GM19372 (cell line): ENCODE measurements around the gene APOC4.
"Not testable (repeated sequence)": the region's sequence is repeated elsewhere in the genome, so short reads cannot be mapped to it uniquely, and the experiment has no call there.

Source experiments
- ATAC-seq: cut with Tn5 transposase; IDR thresholded peaks from one replicate; pipeline ENCODE4 v1.9.1; 2021; ENCODE audit warnings: mild to moderate bottlenecking, low read depth, moderate library complexity; ENCODE audit not compliant: unreplicated experiment

APOC4 gene

DNA sequence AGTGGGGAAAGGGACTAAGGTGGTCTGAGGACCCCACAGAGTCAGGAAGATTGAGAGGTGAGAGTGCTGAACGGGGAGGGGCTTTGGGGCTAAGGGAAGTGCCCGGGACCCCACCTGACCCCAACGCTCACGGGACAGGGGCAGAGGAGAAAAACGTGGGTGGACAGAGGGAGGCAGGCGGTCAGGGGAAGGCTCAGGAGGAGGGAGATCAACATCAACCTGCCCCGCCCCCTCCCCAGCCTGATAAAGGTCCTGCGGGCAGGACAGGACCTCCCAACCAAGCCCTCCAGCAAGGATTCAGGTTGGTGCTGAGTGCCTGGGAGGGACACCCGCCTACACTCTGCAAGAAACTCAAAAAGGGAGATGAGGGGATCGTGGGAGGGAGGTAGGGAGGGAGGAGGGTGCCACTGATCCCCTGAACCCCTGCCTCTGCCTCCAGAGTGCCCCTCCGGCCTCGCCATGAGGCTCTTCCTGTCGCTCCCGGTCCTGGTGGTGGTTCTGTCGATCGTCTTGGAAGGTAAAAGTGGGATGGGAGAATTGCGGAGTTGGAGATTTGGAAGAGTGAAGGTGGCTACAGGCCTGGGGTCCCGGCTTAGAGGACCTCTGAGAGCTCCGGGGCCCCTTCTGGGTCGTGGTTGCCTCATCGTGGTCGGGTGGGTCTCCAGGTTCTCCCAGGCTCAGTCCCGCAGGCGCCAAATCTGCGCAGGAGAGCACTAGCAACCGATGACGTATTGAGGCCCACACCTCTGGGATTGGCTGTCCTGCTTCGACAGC, 27.4 kb upstream of the APOC4 start, which contains the start of gene APOC1:
APOC1 (plus strand) TSS at position 176 of the 774 bp plus-strand sequence; CDS start at position 460, 284 bp downstream.
- ATAC-seq = peak; percentile 95

- ATAC-seq = no peak
These were observed 17.8 kb upstream of the APOC4 start for GRCh38 chr19:44924243-44924725.

GRCh38 chr19:44925114-44925891, 16.7 kb upstream of the APOC4 start:
- ATAC-seq = no peak

GRCh38 chr19:44926245-44927077, 15.6 kb upstream of the APOC4 start:
- not testable (repeated sequence) for ATAC-seq

DNA sequence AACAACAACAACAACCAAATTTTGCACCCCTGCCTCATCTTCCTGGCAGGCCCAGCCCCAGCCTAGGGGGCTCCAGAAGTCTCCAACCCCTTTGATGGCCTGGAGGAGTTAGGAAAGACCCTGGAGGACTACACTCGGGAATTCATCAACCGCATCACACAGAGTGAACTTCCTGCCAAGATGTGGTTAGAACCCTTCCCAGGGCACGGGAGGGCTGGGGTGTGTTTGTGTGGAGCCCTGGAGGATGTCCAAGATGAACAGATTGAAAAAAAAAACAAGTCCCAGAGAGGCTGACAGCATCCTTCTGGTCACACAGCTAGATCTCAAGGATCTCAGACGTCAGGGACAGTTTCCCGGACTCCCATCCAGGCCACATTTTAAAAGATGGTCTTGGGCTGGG, 14.3 kb upstream of the APOC4 start:
- ATAC-seq = no peak

DNA sequence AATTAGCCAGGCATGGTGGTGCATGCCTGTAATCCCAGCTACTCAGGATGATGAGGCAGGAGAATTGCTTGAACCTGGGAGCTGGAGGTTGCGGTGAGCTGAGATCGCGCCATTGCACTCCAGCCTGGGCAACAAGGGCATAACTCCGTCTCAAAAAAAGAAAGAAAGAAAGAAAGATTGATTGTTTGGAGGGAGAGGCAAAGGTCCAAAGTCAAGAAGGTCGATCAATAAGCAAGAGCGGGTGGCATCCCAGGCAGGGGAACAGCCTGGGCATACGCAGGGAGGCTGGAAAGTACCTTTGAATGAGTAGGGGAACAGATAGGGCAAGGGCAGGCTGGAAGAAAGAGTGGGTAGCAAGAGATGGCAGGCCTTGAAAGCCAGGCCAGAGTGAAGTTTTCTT, 11.9 kb upstream of the APOC4 start:
- no peak for ATAC-seq

DNA sequence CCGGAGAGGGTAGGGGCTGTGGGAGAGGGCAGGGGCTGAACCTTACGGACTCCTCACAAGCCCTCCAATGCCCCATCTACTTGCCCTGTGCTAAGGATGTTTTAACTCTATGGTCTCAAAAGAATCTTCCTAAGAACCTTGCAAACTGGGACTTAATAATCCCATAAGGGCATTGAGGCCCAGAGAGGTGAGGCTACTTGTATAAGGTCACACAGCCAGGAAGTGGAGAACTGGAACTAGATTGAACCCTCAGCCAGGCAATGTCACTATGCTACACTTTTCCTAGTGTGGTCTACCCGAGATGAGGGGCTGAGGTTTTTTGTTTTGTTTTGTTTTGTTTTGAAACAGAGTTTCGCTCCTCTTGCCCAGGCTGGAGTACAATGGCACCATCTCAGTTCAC, 10.5 kb upstream of the APOC4 start:
- ATAC-seq = no peak

DNA sequence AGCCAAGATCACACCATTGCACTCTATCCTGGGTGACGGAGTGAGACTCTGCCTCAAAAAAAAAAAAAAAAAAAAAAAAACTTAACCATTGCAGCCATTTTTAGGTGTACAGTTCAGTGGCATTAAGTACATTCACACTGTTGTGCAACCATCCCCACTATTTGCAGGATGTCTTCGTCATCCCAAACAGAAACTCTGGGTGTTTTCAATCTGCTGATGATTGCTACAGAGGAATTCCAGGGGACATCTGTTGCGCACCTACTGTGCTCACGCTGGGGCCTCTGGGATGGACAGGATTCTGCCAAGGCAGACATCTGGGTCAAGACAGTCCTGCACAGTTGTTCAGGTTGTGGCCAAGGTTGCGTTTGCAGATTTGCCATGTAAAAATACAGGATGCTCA, 2.4 kb upstream of the APOC4 start:
- no peak for ATAC-seq

- peak; percentile 79 for ATAC-seq
These were observed 1.8 kb downstream of the APOC4 start for GRCh38 chr19:44943801-44944249.

DNA sequence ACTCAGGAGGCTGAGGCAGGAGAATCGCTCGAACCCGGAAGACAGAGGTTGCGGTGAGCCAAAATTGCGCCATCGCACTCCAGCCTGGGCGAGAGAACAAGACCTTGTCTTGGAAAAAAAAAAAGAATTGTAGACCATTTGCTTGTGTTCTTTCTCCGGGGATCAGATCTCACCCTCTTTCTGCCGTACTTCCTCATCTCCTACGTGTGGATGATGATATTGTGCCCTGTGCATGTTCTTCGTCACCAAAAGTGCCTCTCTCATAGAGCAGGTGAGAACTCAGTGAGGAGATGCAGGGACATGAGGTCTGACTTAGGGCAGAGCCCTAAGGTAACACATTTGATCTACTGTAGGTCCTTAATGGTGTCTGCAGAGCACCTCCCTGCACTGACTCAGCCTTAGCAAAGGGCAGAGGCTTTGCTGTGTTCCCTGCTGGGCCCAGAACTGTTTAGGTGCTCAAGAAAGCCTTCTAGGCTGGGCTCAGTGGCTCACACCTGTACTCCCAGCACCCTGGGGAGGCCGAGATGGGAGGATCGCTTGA, 5.1 kb downstream of the APOC4 start:
- ATAC-seq = no peak

DNA sequence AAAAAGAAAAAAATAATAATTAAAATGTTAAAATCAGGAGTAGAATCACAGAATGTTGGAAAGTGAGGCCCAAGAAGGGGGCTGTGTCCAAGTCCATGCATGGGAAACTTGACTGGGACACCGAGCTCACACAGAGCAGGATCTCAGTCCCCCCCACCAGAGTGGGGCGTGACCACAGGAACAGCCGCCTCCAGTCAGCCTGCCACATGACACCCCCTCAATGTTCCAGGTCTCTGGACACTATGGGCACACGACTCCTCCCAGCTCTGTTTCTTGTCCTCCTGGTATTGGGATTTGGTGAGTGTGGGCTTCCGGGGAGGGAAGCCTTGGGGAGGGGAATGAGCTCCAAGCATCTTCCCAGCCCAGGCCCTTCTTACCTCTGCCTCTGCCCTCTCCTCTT, 6.2 kb downstream of the APOC4 start:
- ATAC-seq = no peak

DNA sequence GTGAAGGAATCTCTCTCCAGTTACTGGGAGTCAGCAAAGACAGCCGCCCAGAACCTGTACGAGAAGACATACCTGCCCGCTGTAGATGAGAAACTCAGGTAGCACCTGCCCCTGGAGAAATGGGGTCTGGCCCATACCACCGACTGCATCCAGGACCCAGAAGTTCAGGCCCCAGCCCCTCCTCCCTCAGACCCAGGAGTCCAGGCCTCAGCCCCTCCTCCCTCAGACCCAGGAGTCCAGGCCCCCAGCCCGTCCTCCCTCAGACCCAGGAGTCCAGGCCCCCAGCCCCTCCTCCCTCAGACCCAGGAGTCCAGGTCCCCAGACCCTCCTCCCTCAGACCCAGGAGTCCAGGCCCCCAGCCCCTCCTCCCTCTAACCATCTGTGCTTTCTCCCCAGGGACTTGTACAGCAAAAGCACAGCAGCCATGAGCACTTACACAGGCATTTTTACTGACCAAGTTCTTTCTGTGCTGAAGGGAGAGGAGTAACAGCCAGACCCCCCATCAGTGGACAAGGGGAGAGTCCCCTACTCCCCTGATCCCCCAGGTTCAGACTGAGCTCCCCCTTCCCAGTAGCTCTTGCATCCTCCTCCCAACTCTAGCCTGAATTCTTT, 6.8 kb downstream of the APOC4 start:
- no peak for ATAC-seq

- no peak for ATAC-seq
These were observed 7.5 kb downstream of the APOC4 start for GRCh38 chr19:44949550-44949949.

- ATAC-seq = no peak
These were observed 9.4 kb downstream of the APOC4 start for GRCh38 chr19:44951179-44952159.

DNA sequence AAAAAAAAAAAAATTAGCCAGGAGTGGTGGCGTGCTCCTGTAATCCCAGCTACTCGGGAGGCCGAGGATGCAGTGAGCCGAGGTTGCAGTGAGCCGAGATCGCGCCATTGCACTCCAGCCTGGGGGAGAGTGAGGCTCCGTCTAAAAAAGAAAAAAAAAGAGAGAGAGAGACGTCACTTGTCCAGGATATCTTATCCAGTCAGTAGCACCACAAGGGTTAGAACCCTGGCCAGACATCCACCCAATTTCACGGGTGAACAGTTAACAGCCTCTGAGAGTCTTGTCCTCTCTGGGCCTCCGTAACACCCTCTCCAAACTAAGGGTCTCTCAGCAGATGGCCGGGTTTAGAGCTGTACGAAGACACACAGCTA, 12.2 kb downstream of the APOC4 start:
- no peak for ATAC-seq

DNA sequence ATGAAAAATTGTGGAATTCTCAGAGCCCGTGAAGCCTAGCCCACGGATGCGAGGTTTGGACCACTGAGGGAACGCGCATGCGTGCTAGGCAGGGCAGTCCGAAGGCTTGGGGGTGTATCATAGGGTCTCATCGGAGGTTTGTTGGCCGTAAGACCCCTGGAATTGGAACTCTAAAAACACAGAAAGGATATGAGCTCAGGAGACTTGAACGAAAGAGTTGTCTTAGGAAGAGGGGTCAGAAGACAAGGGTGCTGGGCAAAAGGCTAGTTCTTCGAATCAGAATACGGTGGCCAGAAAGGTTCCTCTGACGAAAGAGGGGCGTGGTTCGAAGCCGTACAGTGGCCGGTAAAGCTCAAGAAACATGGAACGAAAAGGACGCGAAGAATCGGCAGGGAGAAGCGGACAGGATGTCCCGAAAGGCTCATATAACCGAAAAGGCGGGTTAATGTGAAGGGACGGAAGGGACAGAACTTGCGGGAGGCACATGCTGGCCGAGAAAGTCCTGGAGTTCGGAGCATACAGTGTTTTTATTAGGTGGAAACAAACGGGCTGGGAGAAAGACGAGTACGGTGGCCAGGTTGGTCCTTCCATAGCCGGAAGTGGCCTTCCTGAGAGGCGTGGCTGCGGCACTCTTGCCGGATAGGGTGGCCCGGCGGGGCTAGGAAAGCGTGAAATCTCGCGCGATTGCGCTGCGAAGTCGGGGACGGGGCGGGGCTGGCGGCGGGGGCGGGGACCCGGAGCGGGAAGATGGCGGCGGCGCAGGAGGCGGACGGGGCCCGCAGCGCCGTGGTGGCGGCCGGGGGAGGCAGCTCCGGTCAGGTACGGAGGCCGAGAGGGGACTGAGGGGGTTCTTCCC, 12.8 kb downstream of the APOC4 start, which contains the start of gene CLPTM1:
CLPTM1 (plus strand) TSS at position 732 of the 856 bp plus-strand sequence; CDS start at position 748, 16 bp downstream.
- peak; percentile 85 for ATAC-seq

DNA sequence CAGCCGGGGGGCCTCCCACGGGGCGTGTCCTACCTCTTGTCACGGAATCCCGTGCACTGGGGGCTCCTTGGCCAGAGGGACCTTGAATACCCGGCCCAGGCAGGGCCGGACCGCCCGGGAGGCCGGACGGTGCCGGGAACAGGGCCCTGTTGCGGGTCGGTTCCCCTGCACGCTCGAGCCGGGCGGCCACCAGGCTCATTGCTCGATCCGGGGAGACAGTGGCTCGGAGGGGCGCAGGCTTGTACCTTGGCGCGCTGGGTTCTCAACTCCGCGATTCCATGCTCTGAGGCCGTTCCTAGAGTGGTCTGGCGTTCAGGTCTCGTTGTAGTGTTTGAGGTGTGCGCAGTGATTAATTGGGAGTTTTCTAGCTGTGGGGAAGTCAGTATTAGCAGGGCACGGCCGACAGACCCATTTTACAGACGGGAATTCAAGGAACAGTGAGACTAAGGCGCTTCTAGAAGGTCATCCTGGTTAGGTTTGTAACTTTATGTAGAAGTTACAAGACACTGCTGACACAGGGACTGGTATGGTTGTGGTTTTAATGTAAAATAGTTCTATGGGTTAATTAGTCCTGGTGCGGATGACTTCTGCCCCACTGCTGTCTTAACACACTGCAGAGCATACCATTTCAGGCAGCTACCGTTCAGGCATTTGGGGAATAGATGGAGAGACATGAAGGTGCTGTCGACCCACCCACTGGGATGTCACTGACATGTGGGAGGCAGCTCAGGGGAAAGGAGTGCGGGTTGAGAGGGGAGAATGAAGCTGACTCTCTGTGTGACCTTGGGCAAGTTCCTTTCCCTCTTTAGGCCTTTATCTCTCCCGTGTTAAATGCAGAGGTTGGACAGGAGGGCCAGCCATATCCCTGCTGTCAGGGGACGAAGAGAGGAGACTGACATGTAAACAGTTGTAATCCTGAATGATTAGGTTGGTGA, 13.7 kb downstream of the APOC4 start:
- ATAC-seq = no peak
